Esophagus muscularis mucosa (tissue), 4 donors: Measurements from ENCODE around the gene HECTD2. TPM values are rescaled to one million over a fixed set of nuclear protein-coding genes. Genes with fewer than 3 reads are reported as not detected.

ENCODE experiments used
- DNase-seq: peaks from one replicate; pipeline ENCODE4 v3.0.0-alpha.2; 2017; ENCODE audit errors: extremely low spot score
- H3K27ac ChIP-seq, 4 donors: fragments of 200-600 bp; sonication (generic); replicated peaks in 1 of 4; 1 replicate in 3 of 4; 2 replicates in 1 of 4; pipeline ENCODE4 v1.5.1; 2016 to 2019; ENCODE audit warnings: mild to moderate bottlenecking in 1 of 4
- H3K27me3 ChIP-seq, 4 donors: fragments of 200-600 bp; sonication (generic); one replicate each; pipeline versions ENCODE4 v1.5.1 to v1.6.0; 2016 to 2019
- H3K36me3 ChIP-seq, 4 donors: fragments of 200-600 bp; sonication (generic); one replicate each; pipeline ENCODE4 v1.5.1; 2016 to 2019
- H3K4me1 ChIP-seq, 4 donors: fragments of 200-600 bp; sonication (generic); one replicate each; pipeline ENCODE4 v1.5.1; 2016 to 2019
- H3K4me3 ChIP-seq, 4 donors: fragments of 200-600 bp; sonication (generic); 1 replicate in 2 of 4; 2 replicates in 2 of 4; pipeline ENCODE4 v1.5.1; 2016 to 2019; ENCODE audit warnings: mild to moderate bottlenecking in 4 of 4, moderate library complexity in 1 of 4
- H3K9me3 ChIP-seq, 4 donors: fragments of 200-600 bp; sonication (generic); 1 replicate in 3 of 4; 2 replicates in 1 of 4; pipeline ENCODE4 v1.5.1; 2016 to 2019
- EP300 ChIP-seq: sonication (generic); formaldehyde crosslinking; IDR thresholded peaks from one replicate; pipeline ENCODE4 v1.6.1; 2017; ENCODE audit warnings: antibody characterized with exemption
- POLR2A ChIP-seq: fragments of 450-650 bp; IDR thresholded peaks from one replicate; pipeline ENCODE4 v1.6.1; 2017; ENCODE audit warnings: antibody characterized with exemption, moderate library complexity, mild to moderate bottlenecking, low read depth
- POLR2AphosphoS5 ChIP-seq, 2 donors: sonication (generic); formaldehyde crosslinking; IDR thresholded peaks; one replicate each; pipeline ENCODE4 v1.6.1; 2017; ENCODE audit warnings: antibody characterized with exemption in 2 of 2
- WGBS: methylation state at CpG from one replicate; pipeline ENCODE4 v1.1.5; 2018; 5-methylcytosine and 5-hydroxymethylcytosine counted together
- intact Hi-C: fragments of 100-400 bp; cut with DNase I; formaldehyde crosslinking; loops from one replicate; pipeline ENCODE4 v1.15.1; 2023
- total RNA-seq, 4 donors: library from RNA; depleted of rRNA; stranded (reverse); fragments of >200 nt; gene quantifications; one replicate each; pipeline versions ENCODE4 v1.1.0 to v1.2.1, GENCODE V29; 2016
- TF ChIP-seq, protein P1 (sequence below), 3 experiments: fragments of 200-600 bp in 2 of 3; fragments of 450-650 bp in 1 of 3; sonication (generic) in 2 of 3; IDR thresholded peaks; one replicate each; pipeline ENCODE4 v1.5.1; 2017 to 2019; ENCODE audit warnings: antibody characterized with exemption in 3 of 3, mild to moderate bottlenecking in 2 of 3, moderate library complexity in 1 of 3

HECTD2 gene
- total RNA-seq, 4 donors from 2014 or later, result 18.2 to 29.5 (median 21.5) TPM

DNA sequence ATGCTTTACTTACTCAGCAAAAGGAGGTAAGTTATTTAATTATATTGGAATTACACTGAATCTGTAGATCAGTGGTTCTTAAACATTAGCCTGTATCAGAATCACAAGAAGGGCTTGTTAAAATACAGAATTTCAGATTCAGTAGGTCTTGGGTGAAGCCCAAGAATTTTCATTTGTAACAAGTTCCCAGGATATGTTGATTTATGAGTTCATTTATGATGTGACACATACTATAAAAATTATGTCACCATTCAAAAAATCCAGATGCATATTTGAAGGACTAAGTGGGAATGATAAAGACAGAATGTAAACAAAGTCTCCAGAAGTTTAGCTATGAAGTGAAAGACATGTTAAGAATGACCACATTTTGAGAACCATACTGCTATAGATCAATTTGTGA, 52.3 kb downstream of the HECTD2 start:
- no peaks in the 10 kb centered on the region for H3K9me3 ChIP-seq
- intact Hi-C loops, result no loop called here
- no peak overlapping the region for H3K4me3 ChIP-seq
- H3K36me3 ChIP-seq, result peaks cover 32 to 54% (median 39%) of the 10 kb centered on the region in 4 donors
- no peak overlapping the region for H3K27ac ChIP-seq
- H3K27me3 ChIP-seq, result no peaks in the 10 kb centered on the region
- DNase-seq, result no peak
- TF ChIP-seq POLR2A (no peak), POLR2AphosphoS5 (IDR thresholded peaks at IDR 0.05) (no peak), EP300 (no peak)
- TF ChIP-seq, protein P1, sequence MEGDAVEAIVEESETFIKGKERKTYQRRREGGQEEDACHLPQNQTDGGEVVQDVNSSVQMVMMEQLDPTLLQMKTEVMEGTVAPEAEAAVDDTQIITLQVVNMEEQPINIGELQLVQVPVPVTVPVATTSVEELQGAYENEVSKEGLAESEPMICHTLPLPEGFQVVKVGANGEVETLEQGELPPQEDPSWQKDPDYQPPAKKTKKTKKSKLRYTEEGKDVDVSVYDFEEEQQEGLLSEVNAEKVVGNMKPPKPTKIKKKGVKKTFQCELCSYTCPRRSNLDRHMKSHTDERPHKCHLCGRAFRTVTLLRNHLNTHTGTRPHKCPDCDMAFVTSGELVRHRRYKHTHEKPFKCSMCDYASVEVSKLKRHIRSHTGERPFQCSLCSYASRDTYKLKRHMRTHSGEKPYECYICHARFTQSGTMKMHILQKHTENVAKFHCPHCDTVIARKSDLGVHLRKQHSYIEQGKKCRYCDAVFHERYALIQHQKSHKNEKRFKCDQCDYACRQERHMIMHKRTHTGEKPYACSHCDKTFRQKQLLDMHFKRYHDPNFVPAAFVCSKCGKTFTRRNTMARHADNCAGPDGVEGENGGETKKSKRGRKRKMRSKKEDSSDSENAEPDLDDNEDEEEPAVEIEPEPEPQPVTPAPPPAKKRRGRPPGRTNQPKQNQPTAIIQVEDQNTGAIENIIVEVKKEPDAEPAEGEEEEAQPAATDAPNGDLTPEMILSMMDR (IDR thresholded peaks at IDR 0.05), result no peak
- H3K4me1 ChIP-seq, result no peaks in the 10 kb centered on the region

- WGBS, result 100% methylated on average over 2 of the region's 2 CpGs
- intact Hi-C loops, result no loop called here
- H3K27ac ChIP-seq, result no peak overlapping the region
- H3K9me3 ChIP-seq, result no peaks in the 10 kb centered on the region
- H3K36me3 ChIP-seq, result peaks cover 36 to 63% (median 43%) of the 10 kb centered on the region in 4 donors
- H3K4me3 ChIP-seq, result no peak overlapping the region
- H3K4me1 ChIP-seq, result no peaks in the 10 kb centered on the region
- no peak for TF ChIP-seq POLR2AphosphoS5 (IDR thresholded peaks at IDR 0.05)
- TF ChIP-seq, protein P1 (IDR thresholded peaks at IDR 0.05), result no peak
- no peak for TF ChIP-seq POLR2A
- TF ChIP-seq EP300, result no peak
- no peak for DNase-seq
- H3K27me3 ChIP-seq, result no peaks in the 10 kb centered on the region
Measured at GRCh38 chr10:91464500-91464899, 54.4 kb downstream of the HECTD2 start.

DNA sequence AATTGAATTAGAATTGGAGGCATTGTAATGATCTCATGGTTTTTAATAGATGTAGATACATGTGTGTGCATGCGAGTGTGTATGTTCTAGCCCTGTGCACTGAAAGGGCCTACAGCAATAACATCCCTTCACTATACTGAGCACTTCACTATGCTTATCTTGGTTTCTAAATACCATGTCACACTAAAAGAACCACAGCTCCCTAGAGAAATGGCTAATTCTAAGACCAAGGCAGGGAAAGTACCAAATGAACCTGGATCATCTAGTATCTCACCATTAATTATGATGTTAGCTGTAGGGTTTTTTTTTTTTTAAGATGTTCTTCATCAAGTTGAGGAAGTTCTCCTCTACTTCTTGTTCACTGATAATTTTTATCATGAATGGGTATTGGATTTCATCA, 55.1 kb downstream of the HECTD2 start:
- Histone ChIP-seq H3K27ac (no peak overlapping the region), H3K36me3 (peaks cover 36 to 63% (median 43%) of the 10 kb centered on the region in 4 donors), H3K4me1 (no peaks in the 10 kb centered on the region), H3K4me3 (no peak overlapping the region), H3K9me3 (no peaks in the 10 kb centered on the region), H3K27me3 (no peaks in the 10 kb centered on the region)
- TF ChIP-seq EP300, result no peak
- no peak for TF ChIP-seq POLR2AphosphoS5 (IDR thresholded peaks at IDR 0.05)
- TF ChIP-seq POLR2A, result no peak
- TF ChIP-seq, protein P1 (IDR thresholded peaks at IDR 0.05), result no peak
- intact Hi-C loops, result no loop called here
- WGBS, result 96% methylated on average over 1 of the region's 1 CpG
- DNase-seq, result no peak

GRCh38 chr10:91467114-91467513, 57.0 kb downstream of the HECTD2 start:
- DNase-seq, result no peak
- H3K4me1 ChIP-seq, result no peaks in the 10 kb centered on the region
- H3K36me3 ChIP-seq, result peaks cover 32 to 52% (median 33%) of the 10 kb centered on the region in 4 donors
- intact Hi-C loops, result no loop called here
- no peak overlapping the region for H3K27ac ChIP-seq
- TF ChIP-seq, protein P1 (IDR thresholded peaks at IDR 0.05), result no peak
- TF ChIP-seq POLR2A (no peak), EP300 (no peak)
- no peaks in the 10 kb centered on the region for H3K27me3 ChIP-seq
- no peak overlapping the region for H3K4me3 ChIP-seq
- H3K9me3 ChIP-seq, result no peaks in the 10 kb centered on the region
- 100% methylated on average over 4 of the region's 4 CpGs for WGBS

DNA sequence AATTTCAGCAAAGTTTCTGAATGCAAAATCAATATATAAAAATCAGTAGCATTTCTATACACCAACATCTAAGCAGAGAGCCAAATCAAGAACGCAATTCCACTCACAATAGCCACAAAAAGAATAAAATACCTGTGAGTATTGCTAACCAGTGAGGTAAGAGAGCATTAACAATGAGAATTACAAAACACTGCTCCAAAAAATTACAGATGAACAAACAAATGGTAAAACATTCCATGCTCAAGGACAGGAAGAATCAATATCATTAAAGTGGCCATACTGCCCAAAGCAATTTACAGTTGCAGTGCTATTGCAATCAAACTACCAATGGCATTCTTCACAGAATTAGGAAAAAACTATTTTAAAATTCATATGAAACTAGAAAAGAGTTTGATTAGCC, 61.5 kb downstream of the HECTD2 start:
- Histone ChIP-seq H3K4me3 (no peak overlapping the region), H3K27ac (no peak overlapping the region), H3K27me3 (no peaks in the 10 kb centered on the region), H3K9me3 (no peaks in the 10 kb centered on the region), H3K36me3 (peaks cover 10 to 16% (median 12%) of the 10 kb centered on the region in 4 donors), H3K4me1 (no peaks in the 10 kb centered on the region)
- 94% methylated on average over 1 of the region's 1 CpG for WGBS
- DNase-seq, result no peak
- TF ChIP-seq, protein P1 (IDR thresholded peaks at IDR 0.05), result no peak
- no peak for TF ChIP-seq EP300
- TF ChIP-seq POLR2A, result no peak
- no peak for TF ChIP-seq POLR2AphosphoS5 (IDR thresholded peaks at IDR 0.05)
- intact Hi-C loops, result no loop called here
